GM21381 (cell line): ENCODE results near the gene SEC14L1.
"Not testable (repeated sequence)": the region's sequence is repeated elsewhere in the genome, so short reads cannot be mapped to it uniquely, and the experiment has no call there.

Source experiments
- ATAC-seq: cut with Tn5 transposase; IDR thresholded peaks from one replicate; pipeline ENCODE4 v1.9.1; 2021; ENCODE audit warnings: mild to moderate bottlenecking, moderate library complexity; ENCODE audit not compliant: unreplicated experiment

Gene SEC14L1

DNA sequence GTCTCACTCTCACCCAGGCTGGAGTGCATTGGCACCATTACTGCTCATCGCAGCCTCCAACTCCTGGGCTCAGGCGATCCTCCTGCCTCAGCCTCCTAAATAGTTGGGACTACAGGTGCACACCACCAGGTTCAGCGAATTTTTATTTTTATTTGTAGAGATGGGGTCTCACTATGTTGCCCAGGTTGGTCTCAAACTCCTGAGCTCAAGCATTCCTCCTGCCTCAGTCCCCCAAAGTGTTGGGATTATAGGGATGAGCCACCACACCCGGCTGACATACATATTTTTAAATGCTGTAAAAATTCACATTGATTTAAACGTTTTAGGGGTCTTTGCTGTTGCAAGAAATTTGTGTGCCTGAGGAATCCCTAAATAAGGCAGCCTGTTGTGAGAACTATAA, 24.8 kb upstream of the SEC14L1 start:
- no peak for ATAC-seq

- ATAC-seq: no peak
Measured at GRCh38 chr17:77116371-77116860, 24.4 kb upstream of the SEC14L1 start.

DNA sequence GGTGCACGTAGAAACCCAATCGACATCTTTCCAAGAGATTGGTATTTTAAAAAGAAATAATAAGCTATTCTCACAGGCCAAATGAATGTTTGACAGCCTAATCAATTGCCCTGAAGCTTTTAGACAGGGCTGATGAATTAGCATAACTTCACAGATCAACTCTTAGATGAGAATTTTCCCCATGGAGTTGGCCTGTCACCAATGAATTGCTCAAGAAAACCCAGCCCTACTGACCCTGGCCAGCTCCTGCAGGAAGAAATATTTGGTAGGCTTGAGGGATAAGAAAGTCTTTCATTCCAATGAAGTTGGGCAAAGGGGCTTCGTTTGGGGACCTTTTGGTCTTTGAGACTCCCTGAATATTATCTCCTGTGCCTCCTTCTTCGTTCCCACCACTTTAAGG, 23.4 kb upstream of the SEC14L1 start:
- no peak for ATAC-seq

- no peak for ATAC-seq
Measured at GRCh38 chr17:77118251-77118928, 22.4 kb upstream of the SEC14L1 start.

GRCh38 chr17:77119668-77120301, 21.0 kb upstream of the SEC14L1 start:
- no peak for ATAC-seq

DNA sequence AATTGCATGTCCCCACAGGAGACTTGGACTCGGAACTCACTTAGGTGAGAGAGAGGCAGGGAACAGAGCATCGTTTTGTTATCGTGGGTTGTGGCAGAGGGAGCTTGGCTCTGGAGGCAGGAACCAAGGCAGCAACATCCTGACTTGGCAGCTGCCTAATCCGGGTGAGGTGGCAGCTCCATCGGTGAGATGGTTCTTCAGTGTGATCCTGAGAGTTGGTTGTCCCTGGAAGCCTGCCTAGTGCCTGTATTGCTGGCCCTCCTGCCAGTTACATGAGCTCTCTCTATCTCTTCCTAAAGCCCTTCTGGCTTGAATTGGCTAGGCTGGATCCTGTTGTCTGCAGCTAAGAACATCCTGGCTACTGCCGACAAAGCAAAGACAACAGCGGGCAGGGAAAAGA, 19.9 kb upstream of the SEC14L1 start:
- no peak for ATAC-seq

DNA sequence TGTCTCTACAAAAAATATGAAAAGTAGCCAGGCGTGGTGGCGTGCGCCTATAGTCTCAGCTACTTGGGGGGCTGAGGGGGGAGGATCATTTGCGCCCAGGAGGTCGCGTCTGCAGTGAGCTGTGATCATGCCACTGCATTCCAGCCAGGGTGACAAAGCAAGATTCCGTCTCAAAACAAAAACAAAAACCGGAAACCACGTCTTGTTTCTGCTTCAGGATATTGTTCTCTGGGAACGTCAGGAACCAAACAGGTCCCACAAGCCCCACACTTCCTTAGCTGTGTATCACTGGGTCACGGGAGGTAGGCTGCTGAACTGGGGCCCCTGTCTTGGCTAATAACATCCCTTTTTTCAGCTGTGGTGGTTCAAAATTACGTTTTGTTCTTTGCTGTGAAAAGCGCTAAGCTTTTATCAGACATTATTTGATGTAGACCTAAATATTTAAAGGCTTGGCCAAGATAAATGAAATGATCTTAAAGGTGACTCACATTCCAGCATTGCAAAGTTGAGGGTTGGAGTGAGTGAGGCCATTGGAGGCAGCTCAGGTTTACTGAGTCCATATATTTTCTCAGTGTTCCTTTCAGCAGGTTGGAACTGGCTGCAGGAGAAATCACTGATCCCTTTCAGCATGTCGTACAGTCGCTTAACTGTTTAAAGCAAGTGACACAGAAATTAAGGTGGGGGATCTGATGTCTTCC, 16.4 kb upstream of the SEC14L1 start:
- no peak for ATAC-seq

- ATAC-seq: no peak
Measured at GRCh38 chr17:77125432-77125901, 15.3 kb upstream of the SEC14L1 start.

DNA sequence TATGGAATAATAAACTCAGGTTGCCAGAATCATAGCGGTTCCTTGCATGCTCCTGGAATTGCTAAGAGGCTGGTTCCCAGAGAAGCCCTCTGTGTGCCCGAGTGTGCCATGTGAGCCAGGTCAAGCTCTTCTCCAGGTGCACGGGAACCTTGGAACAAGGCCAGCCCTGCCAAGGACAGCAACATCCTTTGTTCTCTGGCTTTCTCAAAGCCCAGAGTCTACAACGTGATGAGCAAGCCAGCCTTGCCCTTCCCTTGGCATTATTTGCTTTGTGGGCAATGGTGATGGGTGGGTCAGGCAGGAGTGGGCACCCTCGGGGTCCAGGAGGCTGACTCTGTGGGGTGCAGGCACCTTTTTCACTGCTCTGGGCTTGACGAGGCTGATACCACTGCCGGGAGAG, 14.2 kb upstream of the SEC14L1 start:
- ATAC-seq: no peak

DNA sequence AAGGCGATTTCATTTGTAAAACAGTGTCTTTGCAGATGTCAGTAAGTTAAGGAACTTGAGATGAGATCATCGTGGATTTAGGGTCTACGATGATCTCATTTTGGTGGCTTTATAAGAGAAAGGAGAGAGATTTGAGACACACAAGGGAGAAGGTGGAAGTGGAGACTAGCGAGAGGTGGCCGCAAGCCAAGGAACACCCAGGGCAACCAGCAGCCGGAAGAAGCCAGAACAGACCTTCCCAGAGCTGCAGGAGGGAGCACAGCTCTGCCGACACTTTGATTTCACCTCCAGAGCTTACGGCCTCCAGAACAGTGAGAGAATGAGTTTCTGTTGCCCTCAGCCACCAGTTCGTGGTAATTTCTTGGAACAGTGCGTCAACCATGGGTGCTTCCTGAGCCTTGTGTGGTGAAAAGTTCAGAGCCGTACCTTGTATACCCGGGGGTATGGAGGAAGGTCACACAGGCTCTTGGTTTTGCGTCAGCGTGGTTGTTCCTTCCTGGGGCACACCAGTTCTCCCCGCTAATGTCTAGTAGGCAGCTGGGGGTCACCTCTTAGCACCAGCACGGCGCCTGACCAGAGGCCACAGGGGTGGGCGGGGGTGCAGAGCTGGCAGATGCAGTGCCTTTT, 12.9 kb upstream of the SEC14L1 start:
- no peak for ATAC-seq

- ATAC-seq: no peak
Measured at GRCh38 chr17:77128896-77129567, 11.7 kb upstream of the SEC14L1 start.

DNA sequence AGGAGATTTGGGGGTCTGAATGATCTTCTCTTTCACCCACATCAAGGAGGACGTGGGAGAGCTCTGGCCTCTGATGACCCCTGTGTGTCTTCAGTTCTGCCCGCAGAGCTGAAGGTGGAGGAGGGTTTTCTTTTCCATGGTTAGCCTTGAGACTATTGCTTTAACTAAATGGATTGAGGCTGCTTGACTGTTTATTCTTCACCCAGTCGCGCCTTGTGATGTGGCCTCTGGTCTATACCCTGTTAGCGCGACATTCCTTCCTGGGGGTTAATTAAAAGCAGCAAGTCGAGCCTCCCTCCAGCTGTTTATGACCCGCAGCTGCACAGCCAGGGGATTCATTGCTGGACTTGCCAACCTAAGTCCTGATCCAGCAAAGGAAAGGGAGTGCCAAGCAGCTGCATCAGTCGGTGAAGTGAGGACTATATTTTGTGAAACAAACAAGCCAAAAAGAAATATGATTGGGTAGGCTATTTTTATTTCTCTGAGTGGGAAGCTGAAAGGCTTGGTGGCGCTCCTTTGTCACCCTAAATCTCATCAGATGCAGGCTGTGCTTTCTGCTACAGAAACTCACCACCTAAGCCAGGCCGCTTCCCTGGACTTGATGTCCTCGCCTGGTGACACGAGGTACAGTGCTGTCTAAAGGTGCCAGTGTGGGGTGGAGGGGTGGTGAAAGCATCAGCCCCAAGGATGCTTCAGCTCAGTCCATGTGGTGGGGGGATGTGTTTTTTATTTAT, 11.0 kb upstream of the SEC14L1 start:
- no peak for ATAC-seq

DNA sequence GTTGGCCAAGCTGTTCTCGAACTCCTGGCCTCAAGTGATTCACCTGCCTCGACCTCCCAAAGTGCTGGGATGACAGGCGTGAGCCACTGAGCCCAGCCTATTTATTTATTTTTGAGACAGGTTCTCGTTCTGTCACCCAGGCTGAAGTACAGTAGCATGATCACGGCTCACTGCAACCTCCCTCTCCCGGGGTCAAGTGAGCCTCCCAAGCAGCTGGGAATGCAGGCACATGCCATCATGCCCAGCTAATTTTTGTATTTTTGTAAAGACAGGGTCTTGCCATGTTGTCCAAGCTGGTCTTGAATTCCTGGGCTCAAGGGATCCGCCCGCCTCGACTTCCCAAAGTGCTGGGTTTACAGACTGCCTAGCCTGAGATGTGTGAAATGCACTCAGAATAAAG, 10.2 kb upstream of the SEC14L1 start:
- no peak for ATAC-seq

DNA sequence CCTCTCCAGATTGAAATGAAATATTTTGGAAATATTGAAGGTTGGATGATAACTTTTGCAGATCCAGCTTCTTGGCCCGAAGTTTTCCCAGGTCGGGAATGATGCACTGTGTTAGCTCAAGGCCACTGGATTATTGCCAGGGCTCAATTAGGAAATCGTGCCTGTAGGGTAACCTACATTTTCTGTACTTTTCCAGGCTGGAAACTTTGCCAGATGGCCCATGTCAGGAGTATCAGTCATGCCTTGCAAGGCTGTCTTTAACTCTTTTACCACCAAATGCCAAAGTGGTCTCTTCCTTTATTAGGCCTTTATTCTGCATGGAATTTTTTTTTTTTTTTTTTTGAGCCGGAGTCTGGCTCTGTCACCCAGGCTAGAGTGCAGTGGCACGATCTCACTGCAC, 8.9 kb upstream of the SEC14L1 start:
- ATAC-seq: no peak

DNA sequence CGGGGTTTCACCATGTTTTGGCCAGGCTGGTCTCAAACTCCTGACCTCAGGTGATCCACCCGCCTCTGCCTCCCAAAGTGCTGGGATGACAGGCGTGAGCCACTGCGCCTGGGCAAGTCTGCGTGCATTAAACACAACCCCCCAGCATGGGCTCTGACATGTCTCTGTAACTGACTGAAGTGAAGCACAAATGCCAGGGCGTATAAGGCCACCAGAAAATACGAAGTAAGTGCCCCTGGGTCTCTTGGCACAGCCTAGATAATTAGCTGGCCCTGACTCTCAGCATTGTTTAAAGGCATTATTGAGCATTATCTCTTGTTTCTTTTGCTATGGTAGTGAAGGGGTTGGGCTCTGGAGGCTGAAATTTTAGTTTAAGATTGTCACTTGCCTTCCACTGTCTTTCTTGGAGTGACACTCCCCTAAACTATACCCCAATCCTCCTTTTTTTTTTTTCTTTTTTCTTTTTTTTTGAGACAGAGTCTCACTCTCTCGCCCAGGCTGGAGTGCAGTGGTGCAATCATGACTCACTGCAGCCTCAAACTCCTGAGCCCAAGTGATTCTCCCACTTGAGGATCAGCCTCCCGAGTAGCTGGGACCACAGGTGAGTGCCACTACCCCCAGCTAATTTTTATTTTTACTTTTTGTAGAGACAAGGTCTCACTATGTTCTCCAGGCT, 8.2 kb upstream of the SEC14L1 start:
- no peak for ATAC-seq

GRCh38 chr17:77133087-77133638, 7.6 kb upstream of the SEC14L1 start:
- no peak for ATAC-seq

DNA sequence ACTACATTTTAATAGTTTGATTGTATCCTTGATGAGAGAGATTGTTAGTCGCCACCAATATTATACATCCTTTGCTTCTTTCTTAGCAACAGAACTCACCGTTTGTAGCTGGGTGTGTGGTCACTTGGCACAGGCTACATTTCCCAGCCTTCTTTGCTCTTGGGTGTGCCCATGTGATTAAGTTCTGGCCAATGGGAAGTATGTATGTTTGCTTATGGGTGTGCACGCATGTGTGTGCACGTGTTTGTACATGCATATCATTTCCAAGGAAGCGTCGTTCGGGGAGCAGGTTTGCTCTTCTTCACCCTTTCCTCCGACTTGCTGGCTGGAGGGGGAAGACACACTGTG, 4.4 kb upstream of the SEC14L1 start:
- no peak for ATAC-seq

- no peak for ATAC-seq
Measured at GRCh38 chr17:77137111-77137510, 3.7 kb upstream of the SEC14L1 start.

DNA sequence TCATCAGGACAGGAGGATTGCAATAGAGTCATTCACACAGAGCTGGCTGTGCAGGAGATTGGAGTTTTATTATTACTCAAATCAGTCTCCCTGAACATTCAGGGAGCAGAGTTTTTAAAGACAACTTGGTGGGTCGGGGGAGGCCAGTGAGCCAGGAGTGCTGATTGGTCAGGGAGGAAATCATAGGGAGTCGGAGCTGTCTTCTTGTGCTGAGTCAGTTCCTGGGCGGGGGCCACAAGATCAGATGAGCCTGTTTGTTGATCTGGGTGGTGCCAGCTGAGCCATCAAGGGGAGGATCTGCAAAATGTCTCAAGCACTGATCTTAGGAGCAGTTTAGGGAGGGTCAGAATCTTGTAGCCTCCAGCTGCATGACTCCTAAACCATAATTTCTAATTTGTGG, 2.9 kb upstream of the SEC14L1 start:
- not testable (repeated sequence) for ATAC-seq
